Measurements from ENCODE around the gene TDRD1.

DNA sequence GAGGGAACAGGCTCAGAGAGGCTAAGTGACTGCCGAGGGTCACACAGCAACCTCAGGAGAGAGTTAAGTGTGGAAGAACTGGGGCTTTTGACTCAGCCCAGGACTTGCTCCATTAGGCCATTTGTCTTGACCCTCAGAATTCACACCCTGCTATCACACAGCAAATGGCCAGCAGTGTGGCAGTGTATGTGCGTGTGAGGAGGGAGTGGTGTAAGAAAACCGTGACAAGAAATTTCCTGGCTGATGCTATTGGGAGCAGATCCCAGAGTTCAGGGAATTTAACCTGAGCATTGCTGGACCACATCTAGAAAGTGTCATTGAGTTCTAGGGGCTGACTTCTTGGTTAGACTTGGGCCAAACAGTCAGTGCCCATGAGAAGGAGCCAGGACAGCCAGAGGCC, 78.3 kb downstream of the TDRD1 start:
- no peak for TF ChIP-seq EZH2 (IDR thresholded peaks at IDR 0.05; ENCODE audit: borderline replicate concordance, low read depth, low read length, severe bottlenecking)
- TF ChIP-seq, protein P1, sequence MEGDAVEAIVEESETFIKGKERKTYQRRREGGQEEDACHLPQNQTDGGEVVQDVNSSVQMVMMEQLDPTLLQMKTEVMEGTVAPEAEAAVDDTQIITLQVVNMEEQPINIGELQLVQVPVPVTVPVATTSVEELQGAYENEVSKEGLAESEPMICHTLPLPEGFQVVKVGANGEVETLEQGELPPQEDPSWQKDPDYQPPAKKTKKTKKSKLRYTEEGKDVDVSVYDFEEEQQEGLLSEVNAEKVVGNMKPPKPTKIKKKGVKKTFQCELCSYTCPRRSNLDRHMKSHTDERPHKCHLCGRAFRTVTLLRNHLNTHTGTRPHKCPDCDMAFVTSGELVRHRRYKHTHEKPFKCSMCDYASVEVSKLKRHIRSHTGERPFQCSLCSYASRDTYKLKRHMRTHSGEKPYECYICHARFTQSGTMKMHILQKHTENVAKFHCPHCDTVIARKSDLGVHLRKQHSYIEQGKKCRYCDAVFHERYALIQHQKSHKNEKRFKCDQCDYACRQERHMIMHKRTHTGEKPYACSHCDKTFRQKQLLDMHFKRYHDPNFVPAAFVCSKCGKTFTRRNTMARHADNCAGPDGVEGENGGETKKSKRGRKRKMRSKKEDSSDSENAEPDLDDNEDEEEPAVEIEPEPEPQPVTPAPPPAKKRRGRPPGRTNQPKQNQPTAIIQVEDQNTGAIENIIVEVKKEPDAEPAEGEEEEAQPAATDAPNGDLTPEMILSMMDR (IDR thresholded peaks at IDR 0.05; ENCODE audit: extremely low read depth in 1 of 2, insufficient read depth in 1 of 2, low read depth in 1 of 2, low read length in 2 of 2), result no peak
- TF ChIP-seq POLR2AphosphoS5 (IDR thresholded peaks at IDR 0.05; ENCODE audit: insufficient read depth, low read depth, low read length), result no peak
- TF ChIP-seq, protein P2, sequence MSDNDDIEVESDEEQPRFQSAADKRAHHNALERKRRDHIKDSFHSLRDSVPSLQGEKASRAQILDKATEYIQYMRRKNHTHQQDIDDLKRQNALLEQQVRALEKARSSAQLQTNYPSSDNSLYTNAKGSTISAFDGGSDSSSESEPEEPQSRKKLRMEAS (IDR thresholded peaks at IDR 0.05; ENCODE audit: insufficient read depth, insufficient read length), result no peak
- no peak for TF ChIP-seq POLR2A (IDR thresholded peaks at IDR 0.05; ENCODE audit: low read depth, low read length)
- no peak for TF ChIP-seq FOS (IDR thresholded peaks at IDR 0.05; ENCODE audit: borderline replicate concordance, insufficient read depth, low read length)
- TF ChIP-seq MYC (IDR thresholded peaks at IDR 0.05; ENCODE audit: low read depth, low read length), result no peak
- no peak for TF ChIP-seq JUN (IDR thresholded peaks at IDR 0.05; ENCODE audit: borderline replicate concordance, insufficient read depth, insufficient read length, low read depth)
